ENCODE data around the gene PAXIP1.
A peak's percentile ranks its signal among the peaks of the same experiment; 100 is the strongest.
"Not testable (repeated sequence)": the region's sequence is repeated elsewhere in the genome, so short reads cannot be mapped to it uniquely, and the experiment has no call there.

The PAXIP1 gene

DNA sequence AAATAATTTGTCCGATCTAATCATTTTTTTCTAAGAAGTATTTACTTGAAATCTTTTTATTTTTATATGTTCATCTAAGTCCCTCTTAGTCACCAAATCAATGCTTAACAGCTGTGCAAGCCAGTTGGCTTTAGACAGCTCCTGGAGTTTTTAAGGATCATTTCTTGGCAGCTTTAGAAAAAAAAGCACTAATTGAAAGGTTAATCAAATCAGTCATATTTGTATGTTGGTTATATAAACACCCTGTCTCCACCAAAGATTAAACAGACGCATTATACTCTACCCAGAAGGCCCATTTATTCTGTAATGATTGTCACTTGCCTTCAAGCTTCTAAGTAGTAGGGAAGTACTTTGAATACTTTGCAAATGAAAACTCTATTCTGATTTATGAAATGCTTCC, 60.2 kb downstream of the PAXIP1 start:
- no peak for DNase-seq

DNA sequence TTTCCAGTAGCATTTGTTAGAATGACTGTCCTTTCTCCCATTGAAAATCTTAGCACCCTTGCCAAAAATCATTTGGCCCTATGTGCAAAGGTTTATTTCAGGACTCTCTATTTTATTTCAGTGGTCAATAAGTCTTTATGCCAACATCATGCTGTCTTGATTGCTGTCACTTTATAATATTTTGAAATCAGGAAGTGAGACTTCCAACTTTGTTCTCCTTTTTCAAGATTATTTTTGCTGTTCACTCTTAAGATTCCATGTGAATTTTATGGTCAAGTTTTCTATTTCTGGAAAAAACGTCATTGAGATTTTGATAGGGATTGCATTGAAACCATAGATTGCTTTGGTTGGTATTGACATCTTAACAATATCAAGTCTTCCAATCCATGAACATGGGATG, 65.1 kb downstream of the PAXIP1 start:
- peak; percentile 39 for DNase-seq

DNA sequence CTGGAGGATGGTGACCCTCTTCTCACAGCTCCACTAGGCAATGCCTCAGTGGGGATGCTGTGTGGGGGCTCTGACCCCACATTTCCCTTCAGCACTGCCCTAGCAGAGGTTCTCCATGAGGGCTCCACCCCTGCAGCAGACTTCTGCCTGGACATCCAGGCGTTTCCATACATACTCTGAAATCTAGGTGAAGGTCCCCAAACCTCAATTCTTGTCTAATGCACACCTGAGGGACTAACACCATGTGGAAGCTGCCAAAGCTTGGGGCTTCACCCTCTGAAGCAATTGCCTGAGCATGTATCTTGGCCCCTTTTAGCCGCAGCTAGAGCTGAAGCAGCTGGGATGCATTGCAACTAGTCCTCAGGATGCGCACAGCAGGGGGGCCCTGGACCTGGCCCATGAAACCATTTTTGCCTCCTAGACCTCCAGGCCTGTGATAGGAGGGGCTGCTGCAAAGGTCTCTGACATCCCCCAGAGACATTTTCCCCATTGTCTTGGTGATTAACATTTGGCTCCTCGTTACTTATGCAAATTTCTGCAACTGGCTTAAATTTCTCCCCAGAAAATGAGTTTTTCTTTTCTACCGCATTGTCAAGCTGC, 68.5 kb downstream of the PAXIP1 start:
- not testable (repeated sequence) for DNase-seq

DNA sequence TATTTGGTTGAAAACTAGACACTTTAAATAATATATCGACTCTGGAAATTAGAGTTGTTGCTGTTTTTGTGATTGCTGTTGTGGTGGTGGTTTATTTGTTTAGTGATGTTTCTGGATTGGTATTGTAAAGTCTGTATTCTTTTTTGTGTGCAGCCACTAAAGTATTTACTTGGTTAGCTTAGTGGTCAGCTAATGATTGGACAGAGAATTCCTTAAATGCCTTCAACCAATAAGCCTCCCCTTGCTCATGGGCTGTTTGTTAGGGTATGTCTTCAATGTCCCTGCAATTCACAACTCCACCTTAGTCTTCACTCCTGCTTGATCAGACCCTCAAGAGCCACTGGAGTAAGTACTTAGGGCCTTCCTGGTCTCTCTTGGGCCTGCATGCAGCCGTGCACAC, 71.0 kb downstream of the PAXIP1 start:
- no peak for DNase-seq

DNA sequence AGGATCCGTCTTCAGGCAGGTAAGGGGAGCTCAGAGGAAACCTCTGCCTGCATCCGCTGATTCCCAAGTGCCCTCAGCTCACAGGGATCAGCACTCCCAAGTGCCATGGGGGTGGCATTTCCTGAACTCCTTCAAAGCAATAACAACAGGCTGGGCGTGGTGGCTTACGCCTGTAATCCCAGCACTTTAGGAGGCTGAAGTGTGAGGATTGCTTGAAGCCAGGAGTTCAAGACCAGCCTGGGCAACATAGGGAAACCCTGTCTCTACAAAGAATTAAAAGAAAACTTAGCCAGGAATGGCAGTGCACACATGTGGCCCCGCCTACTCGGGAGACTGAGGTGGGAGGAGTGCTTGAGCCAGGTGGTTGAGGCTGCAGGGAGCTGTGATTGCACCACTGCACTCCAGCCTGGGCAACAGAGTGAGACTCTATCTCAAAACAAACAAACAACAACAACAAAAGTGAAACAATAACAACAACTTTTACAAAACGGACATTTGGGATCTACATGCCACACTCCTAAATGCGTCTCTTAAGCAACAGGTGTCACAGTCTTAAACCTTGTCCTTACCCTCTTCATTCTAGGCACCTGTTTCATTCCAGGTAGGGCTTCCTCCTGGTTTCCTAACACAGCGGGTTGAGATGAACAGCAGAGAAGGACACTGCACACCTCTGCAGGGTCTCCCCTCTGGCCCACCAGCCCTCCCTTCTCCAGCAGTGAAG, 73.8 kb downstream of the PAXIP1 start:
- DNase-seq = peak; percentile 27

DNA sequence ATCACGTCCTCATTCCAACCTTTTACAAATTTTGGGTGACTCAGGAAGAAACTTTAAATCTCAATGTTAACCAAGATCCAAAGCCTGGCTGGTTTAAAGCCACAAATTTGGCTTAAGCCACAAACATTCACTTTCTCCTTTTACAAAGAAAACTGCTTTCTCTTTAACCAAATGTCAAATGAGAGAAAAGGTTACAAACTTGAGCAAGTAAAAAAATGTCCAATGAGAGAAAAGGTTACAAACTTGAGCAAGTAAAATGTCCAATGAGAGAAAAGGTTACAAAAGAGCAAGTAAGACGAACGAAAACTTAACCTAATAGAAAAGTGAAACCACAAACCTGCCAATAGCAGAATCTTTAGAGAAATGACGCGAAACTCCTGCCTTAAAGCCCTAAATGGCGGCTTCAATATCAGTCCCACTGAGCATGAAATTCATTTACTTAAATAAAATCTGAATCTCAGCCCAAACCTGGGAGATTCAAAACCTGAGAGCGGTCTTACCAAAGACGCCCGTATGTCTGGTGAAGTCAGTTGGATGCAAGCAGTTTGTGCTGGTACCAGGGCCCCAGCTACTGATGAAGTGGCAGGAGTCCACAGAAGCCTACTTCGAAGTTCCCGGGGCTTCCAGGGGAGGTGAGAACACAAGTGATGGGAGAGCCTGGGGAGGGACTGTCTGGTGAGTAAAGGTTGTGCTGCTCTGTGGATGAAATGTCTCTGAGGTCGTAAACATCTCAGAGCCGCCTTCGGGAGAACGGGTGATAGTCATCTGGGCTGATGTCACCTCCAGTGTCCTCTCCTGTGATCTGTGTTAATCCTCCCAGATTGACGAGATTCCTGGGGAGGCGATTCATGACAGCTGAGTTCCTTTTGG, 74.6 kb downstream of the PAXIP1 start:
- peak; percentile 95 for DNase-seq

DNA sequence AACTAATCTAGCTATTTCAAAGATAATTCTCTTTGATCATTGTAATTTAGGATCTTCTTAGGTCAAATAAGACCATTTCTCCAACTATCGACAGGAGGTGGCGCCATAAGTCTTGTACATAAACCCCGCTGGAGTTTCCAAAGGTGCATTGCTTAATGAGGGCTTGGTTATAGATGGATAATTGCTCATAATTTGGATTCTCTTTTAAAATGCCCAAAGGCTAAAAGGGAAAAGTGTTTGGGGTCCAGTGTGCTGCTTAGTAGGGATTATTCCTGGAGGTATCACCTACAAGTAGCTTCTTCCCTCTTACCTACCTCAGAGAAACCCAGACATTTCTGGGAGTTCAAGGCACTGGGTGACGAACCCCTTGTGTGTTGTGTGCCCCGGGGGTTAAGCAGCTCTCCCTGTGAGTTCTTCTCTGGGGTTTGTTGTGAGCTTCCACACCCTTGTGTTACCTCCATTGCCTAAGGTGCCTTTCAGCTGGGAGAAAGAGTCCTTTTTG, 75.2 kb downstream of the PAXIP1 start:
- DNase-seq = peak; percentile 92

DNA sequence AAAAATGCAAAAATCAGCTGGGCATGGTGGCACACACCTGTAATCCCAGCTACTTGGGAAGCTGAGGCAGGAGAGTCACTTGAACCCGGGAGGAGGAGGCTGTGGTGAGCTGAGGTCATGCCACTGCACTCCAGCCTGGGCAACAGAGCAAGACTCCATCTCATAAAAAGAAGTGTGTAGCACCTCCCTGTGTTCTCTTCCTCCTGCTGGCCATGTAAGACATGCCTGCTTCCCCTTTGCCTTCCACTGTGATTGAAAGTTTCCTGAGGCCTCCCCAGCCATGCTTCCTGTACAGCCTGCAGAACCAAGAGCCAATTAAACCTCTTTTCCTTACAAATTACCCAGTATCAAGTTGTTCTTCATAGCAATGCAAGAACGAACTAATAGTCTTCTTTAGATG, 80.5 kb downstream of the PAXIP1 start:
- not testable (repeated sequence) for DNase-seq

DNA sequence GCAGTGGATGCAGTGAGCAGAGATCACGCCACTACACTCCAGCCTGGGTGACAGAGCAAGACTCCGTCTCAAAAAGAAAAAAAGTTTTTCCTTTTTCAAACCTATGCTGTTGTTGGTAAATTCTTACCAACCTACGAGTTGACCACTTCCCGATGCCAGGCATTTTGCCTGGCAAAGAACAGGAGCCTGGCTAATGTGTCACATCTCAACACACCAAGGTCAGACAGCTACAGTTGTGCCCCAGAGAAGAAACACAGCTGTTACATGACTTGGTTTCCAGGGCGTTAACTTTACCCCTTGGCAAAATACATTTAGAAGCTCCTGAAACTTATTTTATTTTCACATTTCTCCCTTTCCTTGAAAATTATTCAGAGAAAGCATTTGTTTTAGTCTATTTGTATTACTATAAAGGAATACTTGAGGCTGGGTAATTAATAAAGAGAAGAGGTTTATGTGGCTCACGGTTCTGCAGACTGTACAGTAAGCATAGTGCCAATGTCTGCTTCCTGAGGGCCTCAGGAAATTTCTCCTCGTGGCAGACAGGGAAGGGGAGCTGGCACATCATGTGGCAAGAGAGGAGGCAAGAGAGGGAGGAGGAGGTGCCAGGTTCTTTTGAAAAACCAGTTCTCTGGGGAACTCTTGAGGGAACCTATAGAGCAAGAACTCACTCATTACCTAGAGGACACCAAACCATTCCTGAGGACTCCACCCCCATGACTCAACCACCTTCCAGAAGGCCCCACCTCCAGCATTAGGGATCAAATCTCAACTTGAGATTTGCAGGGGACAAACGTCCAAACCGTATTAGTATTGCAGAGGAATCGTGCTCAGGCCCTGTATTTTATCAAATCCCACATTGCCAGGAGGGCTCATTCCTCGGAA, 83.3 kb downstream of the PAXIP1 start:
- no peak for DNase-seq

DNA sequence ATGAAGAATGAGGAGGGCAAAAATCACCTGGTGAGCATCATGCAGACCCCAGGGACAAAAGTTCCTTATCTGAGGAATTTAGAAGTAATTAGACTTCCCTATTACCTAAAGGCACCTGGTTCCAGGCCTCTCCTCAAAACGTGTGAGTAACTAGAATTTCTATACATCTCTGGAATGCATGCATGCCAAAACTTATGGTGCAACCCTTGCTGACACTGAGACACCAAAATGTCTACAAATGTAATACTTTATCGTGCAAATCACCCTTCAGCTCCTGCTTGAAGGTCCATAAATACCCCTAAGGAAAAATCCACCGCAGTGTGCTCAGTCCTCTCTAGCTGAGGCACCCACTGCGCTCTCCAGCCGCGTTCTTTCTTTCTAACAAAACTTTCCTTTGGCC, 84.2 kb downstream of the PAXIP1 start:
- no peak for DNase-seq

DNA sequence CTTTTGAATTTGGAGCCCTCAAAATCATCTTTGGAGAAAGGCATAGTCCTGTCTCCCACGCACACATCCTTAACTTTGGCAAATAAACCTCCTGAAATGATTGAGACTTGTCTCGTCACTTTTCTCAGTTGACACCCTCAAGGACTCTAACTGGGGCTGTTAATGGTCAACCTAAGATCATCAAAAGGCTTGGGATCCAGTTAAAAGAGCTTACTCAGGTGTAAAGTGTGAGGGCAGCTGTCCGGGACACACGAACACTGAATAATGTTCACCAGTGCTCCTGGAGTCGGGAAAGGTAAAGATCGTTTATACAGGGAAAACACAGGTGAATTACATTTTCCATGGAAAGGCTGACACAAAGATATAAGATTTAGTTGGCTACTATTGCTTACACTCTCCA, 84.7 kb downstream of the PAXIP1 start:
- DNase-seq = no peak

DNA sequence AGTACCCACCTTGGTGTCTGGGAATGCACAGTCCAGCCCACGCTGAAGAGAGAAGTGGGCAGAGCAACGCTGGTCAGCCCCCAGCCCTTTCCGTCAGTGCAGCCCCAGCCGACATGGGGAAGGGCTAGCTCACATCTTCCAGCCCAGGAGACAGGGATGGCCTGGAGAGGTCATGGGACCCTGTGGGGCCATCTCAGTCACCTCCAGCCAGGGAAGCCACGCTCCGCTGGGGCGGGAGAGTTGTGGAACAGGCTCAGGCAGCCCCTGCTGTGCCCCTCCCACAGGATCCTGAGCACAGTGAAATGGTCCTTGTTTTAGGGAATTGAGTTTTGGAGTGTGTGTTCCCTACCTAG, 85.1 kb downstream of the PAXIP1 start:
- no peak for DNase-seq

DNA sequence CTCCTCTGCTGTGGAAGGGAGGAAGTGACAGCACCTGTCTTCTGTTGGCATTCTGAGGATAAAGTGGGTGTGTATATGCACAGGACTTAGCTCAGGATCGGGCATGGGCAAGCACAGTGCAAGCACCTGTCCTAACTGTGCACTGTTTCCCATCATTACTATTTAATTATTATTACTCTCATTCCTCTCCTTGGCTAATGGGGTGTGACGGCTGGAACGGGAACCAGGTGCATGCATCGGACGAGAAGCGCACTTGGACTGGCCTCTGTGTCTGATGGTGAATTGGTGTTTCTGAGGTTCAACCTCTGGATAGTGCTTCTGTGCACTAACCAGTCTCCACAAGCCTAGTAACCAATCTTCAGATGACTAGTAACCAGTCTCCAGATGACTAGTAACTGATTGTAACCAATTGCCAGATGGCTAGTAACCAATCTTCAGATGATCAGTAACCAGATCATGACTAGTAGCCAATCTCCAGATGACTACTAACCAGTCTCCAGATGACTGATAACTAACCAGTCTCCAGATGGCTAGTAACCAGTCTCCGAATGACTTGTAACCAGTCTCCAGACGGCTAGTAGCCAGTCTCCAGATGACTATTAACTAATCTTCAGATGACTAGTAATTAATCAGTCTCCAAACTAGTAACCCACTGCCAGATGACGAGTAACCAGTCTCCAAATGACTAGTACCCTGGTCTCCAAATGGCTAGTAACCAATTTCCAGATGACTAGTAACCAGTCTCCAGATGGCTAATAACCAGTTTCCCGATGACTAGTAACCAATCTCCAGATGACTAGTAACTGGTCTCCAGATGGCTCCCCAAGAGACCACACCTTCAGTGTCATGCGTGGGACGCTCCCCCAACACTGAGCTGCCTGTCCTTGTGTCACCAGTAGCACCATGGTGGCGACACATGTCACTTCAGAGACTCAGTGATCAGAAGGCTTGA, 85.8 kb downstream of the PAXIP1 start:
- no peak for DNase-seq

DNA sequence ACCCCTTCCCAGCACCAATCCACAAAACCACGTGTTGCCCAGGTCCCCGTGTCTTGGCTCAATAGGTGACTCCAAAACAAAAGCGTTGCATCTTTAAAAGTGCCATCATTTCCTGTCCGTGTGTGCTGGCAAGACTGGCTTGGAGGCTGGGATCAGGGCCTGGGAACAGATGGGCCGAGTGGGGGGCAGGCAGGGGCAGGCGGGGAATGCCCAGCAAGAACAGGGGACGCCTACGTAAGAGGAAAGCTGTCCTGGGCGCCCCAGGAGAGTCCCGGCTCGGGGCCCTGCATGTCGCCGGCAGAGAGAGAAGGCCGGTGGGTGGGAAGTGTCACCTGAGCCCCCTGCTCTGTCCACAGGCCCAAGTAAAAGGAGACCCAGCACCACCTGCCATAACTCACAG, 86.5 kb downstream of the PAXIP1 start:
- no peak for DNase-seq

DNA sequence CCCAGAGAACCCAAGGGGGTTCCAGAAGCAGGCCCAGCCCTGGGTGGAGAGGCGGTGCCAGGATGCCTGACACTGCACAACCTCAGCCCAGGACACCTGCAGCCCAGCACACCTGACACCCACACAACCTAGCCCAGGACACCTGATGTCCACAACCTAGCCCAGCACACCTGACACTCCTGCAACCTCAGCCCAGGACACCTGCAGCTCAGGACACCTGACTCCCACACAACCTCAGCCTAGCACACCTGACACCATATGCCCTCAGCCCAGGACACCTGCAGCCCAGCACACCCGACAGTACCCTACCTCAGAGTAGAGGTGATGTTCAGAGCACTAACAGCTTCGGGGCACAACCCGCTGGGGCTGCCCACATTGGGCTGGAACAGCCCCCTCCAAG, 87.3 kb downstream of the PAXIP1 start:
- DNase-seq = no peak

DNA sequence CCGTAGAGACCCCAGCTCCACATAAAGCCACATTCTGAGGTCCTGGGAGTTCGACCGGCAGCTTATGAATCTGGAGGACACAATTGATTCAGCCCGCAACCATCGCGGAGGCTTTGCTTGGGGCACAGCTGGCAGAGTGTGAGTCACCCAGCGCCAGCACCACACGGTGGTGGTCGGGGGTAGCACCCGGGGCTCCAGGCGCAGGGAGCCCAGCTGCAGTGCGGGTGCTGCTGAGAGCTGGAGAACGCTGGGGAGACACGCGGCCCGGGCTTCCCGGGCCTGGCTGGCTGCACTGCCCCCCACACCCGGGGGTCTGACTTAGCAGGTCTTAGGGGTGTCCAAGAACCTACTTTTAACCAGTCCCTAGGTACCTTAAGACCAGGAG, 87.9 kb downstream of the PAXIP1 start:
- DNase-seq = no peak

DNA sequence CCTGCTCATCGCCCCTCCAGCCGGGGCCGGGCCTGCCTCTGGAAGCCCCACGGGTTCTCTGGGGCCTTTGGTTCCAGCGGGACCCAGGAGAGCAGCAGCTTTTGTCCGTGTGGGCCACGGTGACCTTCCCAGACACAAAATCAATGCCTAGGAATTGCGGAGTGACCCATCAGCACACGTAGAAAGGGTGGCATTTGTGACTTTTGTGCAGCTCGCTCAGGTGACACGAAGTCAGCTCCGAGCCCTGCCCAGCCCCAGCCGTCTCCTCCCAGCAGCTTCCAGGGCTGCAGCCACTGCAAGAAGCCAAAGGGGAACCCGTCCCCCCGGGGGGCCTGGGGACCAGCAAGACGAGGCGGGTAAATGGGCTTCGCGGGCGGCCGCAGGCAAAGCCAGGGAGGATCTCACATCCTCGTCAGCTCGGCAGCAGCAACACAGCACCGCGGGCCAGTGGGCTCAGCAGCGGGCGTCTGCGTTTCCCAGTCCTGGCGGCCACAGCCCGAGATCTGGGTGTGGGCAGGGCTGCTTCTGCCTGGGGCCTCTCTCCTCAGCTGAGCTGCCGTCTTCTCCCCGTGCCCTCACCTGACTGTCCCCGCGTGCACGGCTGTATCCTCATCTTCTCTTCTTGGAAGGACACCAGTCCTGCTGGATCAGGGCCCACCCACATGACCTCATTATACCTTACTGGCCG, 88.5 kb downstream of the PAXIP1 start:
- DNase-seq = no peak

DNA sequence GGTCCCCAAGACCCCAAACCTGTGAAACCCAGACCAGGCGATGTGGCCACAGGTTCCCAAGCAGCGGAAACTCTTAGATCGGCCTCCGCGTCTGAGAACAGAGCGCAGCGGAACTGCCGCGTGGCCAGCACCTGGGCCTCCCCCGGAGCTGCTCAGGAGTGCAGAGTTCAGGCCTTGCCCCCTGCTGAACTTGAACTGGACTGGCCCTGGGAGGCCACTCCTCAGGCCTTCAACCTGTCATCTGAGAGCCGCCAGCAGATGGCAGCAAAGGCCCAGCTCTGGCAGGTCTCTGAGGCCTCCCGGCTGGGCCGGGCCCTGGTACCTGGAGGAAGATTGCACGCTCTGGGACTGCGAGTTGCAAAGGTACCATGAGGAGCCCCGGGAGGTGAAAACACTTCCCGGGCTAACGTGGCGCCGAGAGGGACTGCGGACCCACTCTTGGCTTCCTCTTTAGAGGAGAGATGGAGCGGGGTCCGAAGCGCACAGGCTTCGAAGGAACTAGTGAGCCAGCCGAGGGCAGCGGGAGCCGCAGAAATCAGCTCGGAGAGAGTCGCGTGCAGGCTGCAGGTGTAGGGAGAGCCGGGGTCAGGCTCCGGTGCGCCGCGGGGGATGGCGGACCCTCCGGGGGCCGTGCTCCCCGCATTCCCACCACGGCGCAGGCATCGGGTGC, 89.2 kb downstream of the PAXIP1 start:
- peak; percentile 71 for DNase-seq

DNA sequence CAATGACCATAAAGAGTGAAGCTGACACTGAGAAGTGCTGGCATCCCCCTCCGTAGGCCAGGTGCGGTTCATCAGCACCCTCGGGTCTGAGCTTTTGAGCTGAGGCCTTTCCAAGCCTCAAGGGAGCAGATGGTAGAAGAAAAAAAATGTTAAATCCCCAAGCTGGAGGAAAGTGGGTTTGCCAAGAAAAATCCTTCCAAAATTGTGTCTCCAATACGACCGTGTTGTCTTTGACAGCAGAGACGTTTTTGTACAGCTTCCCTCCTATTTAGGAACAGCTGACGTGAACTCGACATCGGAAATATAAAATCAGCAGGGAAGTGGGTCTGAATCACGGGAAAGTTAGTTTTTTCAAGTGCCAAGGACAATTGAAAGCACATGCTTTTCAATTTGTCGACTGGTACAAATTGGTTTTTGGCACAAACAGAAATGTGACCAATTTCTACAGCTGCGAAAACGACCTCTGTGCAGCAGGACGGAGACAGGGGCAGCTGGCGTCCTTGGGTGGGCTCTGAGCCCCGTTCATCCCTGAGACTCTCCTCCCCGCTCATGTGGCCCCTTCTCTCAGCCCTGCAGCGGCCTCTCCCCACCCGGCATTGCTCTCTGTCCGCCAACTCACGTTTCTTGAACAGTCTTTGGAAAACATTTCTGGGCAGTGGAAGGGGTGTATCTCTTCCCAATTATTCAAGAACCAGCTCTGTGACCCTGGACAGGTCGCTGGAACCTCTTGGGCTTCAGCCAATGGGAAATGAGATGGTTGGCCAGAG, 89.9 kb downstream of the PAXIP1 start:
- DNase-seq = no peak

Data from inflammatory macrophage treated with lipopolysaccharide for 4 hours (primary cell).